Endothelial cell of umbilical vein (primary cell): Measurements from ENCODE around the gene RBM47. TPM values are rescaled to one million over a fixed set of nuclear protein-coding genes. Genes with fewer than 3 reads are reported as not detected.

ENCODE experiments used
- BruUV-seq: library from RNA; stranded (reverse); fragments of 400-500 nt; replicated peaks from 2 replicates; lab custom pipeline; 2021; lab: Mats Ljungman, UMichigan
- CTCF ChIA-PET: fragments of 300-600, 350-600 bp; sonication (Branson Sonifier 250); formaldehyde crosslinking; loops from one replicate; lab custom pipeline; 2021; ENCODE audit warnings: antibody characterized with exemption, inconsistent platforms; lab: Charles Lee
- POLR2A ChIA-PET: fragments of 300-600, 350-600 bp; sonication (Branson Sonifier 250); formaldehyde crosslinking; loops from one replicate; lab custom pipeline; 2021; ENCODE audit warnings: antibody characterized with exemption, inconsistent platforms; lab: Charles Lee
- DNase-seq: peaks from one replicate; pipeline ENCODE4 v3.0.0-alpha.2; 2011; ENCODE audit warnings: low read depth, low spot score
- FAIRE-seq: peaks from 2 replicates; lab custom pipeline; 2011; peaks lifted over from hg19 to GRCh38; lab: Jason Lieb, UNC
- H2AFZ ChIP-seq: 2 replicates; pipeline ENCODE4 v1.6.0; 2012; ENCODE audit warnings: low read depth, low read length, control low read depth, inconsistent platforms
- H3K27ac ChIP-seq: 2 replicates; pipeline ENCODE4 v1.5.1; 2011; ENCODE audit warnings: low read depth, mild to moderate bottlenecking, control low read depth, low read length, moderate library complexity; ENCODE audit not compliant: insufficient read depth
- H3K27me3 ChIP-seq, 2 experiments: 2 replicates each; pipeline versions ENCODE4 v1.6.0 to v1.6.1; 2011; ENCODE audit warnings: low read length in 2 of 2, mixed read lengths in 1 of 2; ENCODE audit not compliant: control insufficient read depth in 2 of 2, insufficient read depth in 2 of 2
- H3K36me3 ChIP-seq, 2 experiments: 2 replicates in 1 of 2; 3 replicates in 1 of 2; pipeline ENCODE4 v1.5.1; 2011; ENCODE audit warnings: low read length in 2 of 2, mild to moderate bottlenecking in 1 of 2, moderate library complexity in 1 of 2; ENCODE audit not compliant: control insufficient read depth in 2 of 2, insufficient read depth in 2 of 2; ENCODE audit errors: extremely low read depth in 1 of 2
- H3K4me1 ChIP-seq: 3 replicates; pipeline ENCODE4 v1.5.1; 2011; ENCODE audit warnings: mild to moderate bottlenecking, low read length; ENCODE audit not compliant: control insufficient read depth, insufficient read depth; ENCODE audit errors: extremely low read depth
- H3K4me2 ChIP-seq: 2 replicates; pipeline ENCODE4 v1.6.1; 2011; ENCODE audit warnings: low read length, control low read depth, mixed read lengths; ENCODE audit not compliant: insufficient read depth
- H3K4me3 ChIP-seq, 3 experiments: fragments of 200-600 bp in 1 of 3; sonication (generic), shearing (Covaris generic) in 1 of 3; replicated peaks in 1 of 3; 2 replicates each; pipeline ENCODE4 v1.5.1; 2011 to 2016; ENCODE audit warnings: control low read depth in 3 of 3, low read length in 3 of 3, mild to moderate bottlenecking in 2 of 3, inconsistent platforms in 1 of 3, low read depth in 1 of 3, moderate library complexity in 1 of 3; ENCODE audit not compliant: insufficient read depth in 1 of 3
- H3K79me2 ChIP-seq: 2 replicates; pipeline ENCODE4 v1.6.0; 2012; ENCODE audit warnings: low read length, inconsistent platforms; ENCODE audit not compliant: control insufficient read depth, insufficient read depth
- H3K9ac ChIP-seq: replicated peaks from 2 replicates; pipeline ENCODE3; 2011; ENCODE audit warnings: low read length, control low read depth; ENCODE audit not compliant: insufficient read depth; ENCODE audit errors: extremely low read depth
- H3K9me1 ChIP-seq: replicated peaks from 3 replicates; pipeline ENCODE4 v1.6.0; 2011; ENCODE audit warnings: mild to moderate bottlenecking, low read length; ENCODE audit not compliant: control insufficient read depth, insufficient read depth; ENCODE audit errors: extremely low read depth
- H3K9me3 ChIP-seq: replicated peaks from 2 replicates; pipeline ENCODE4 v1.5.1; 2012; ENCODE audit warnings: low read length, inconsistent platforms; ENCODE audit not compliant: control insufficient read depth, insufficient read depth
- H4K20me1 ChIP-seq: replicated peaks from 2 replicates; pipeline ENCODE3; 2011; ENCODE audit warnings: mild to moderate bottlenecking, low read length; ENCODE audit not compliant: control insufficient read depth, insufficient read depth; ENCODE audit errors: extremely low read depth
- EZH2 ChIP-seq: IDR thresholded peaks from 2 replicates; pipeline ENCODE4 v1.6.1; 2012; ENCODE audit warnings: borderline replicate concordance, low read depth, mild to moderate bottlenecking, moderate library complexity, low read length, inconsistent platforms; ENCODE audit not compliant: severe bottlenecking
- FOS ChIP-seq: IDR thresholded peaks from 2 replicates; pipeline ENCODE4 v1.6.1; 2011; ENCODE audit warnings: mild to moderate bottlenecking, low read length, moderate library complexity, borderline replicate concordance; ENCODE audit not compliant: insufficient read depth
- GATA2 ChIP-seq: IDR thresholded peaks from 2 replicates; pipeline ENCODE4 v1.7.0; 2011; ENCODE audit warnings: low read depth, mild to moderate bottlenecking, moderate library complexity, mixed read lengths, low read length; ENCODE audit not compliant: insufficient read length, insufficient read depth
- JUN ChIP-seq: IDR thresholded peaks from 2 replicates; pipeline ENCODE4 v1.6.1; 2011; ENCODE audit warnings: borderline replicate concordance, low read depth; ENCODE audit not compliant: insufficient read length, insufficient read depth
- MYC ChIP-seq: IDR thresholded peaks from one replicate; pipeline ENCODE4 v1.6.1; 2011; ENCODE audit warnings: mild to moderate bottlenecking, low read depth, low read length
- POLR2A ChIP-seq: IDR thresholded peaks from 2 replicates; pipeline ENCODE4 v1.6.1; 2012; ENCODE audit warnings: low read depth, mild to moderate bottlenecking, control low read depth, low read length
- POLR2AphosphoS5 ChIP-seq: IDR thresholded peaks from 2 replicates; pipeline ENCODE4 v1.6.1; 2012; ENCODE audit warnings: low read depth, mild to moderate bottlenecking, control low read depth, low read length, moderate library complexity; ENCODE audit not compliant: insufficient read depth
- dilution Hi-C: fragments of 300-500 bp; cut with MboI; formaldehyde crosslinking; loops from one replicate; pipeline ENCODE4 v1.15.0; 2019; ENCODE audit warnings: low sequenced_read_pairs; ENCODE audit not compliant: extremely low pct_ligation_motif_present
- intact Hi-C: fragments of 100-400 bp; cut with micrococcal nuclease; formaldehyde crosslinking; loops from one replicate; pipeline ENCODE4 v1.10.0; 2022
- polyA plus RNA-seq, 4 experiments: library from polyadenylated mRNA; depleted of rRNA in 3 of 4; stranded (reverse) in 3 of 4; unstranded in 1 of 4; fragments of >200 nt; gene quantifications; 2 replicates each; pipeline versions ENCODE4 v1.2.1 to v1.2.3, GENCODE V29; 2011 to 2012; ENCODE audit warnings: missing spikeins in 1 of 4
- total RNA-seq: library from RNA; stranded (reverse); gene quantifications from 2 replicates; pipeline ENCODE4 v1.2.3, GENCODE V29; 2021
- TF ChIP-seq, protein P1 (sequence below): IDR thresholded peaks from 2 replicates; pipeline ENCODE4 v1.6.1; 2011; ENCODE audit not compliant: insufficient read depth, insufficient read length
- TF ChIP-seq, protein P2 (sequence below), 2 donors: IDR thresholded peaks; 1 replicate in 1 of 2; 2 replicates in 1 of 2; pipeline ENCODE4 v1.5.1; 2011; ENCODE audit warnings: low read length in 2 of 2, mild to moderate bottlenecking in 2 of 2, moderate library complexity in 2 of 2, control low read depth in 1 of 2, inconsistent platforms in 1 of 2, low read depth in 1 of 2; ENCODE audit not compliant: insufficient read depth in 1 of 2; ENCODE audit errors: extremely low read depth in 1 of 2

RBM47 gene
- total and polyA plus RNA-seq, 2 donors (not counting 3 experiments of a cell fraction or from before 2014, with no cell fraction given), result not detected

DNA sequence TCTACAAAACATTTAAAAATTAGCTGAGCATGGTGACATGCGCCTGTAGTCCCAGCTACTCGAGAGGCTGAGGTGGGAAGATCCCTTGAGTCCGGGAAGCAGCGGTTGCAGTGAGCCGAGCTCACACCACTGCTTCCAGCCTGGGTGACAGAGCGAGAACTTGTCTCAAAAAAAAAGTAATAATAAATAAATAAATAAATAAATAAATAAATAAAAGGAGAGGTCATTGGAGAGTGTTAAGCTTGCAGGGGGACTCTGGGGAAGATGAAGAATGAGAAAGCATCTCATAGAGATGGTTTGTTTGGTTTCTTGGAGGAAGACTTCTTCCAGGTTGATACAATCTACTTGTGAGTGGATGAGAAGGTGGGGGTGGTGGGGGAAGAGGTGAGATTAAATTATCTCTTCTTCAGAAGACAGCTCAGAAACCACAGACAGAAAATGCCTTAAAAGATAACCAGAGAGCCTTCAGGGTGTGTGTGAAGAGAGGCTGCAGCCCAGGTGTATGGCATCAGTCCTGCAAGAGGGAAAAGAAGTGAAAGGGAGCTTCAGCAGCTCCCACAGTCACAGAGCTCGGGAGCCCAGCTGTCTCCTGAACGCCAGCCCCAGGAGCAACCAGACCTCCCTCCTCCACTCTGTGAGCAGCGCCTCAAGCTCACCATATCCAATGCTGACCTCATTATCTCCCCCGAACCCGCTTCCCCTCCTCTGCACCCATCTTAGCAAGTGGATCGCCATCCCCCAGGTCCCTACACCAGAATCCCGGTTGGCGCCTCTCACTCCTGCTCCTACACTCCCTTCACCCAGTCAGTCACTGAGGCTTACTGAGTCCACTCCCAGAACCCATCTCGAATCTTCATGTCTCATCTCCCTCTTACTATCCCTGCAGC is 48.2 kb downstream of the RBM47 start:
- peaks cover 6% of the 10 kb centered on the region for H3K4me1 ChIP-seq
- no peaks in the 10 kb centered on the region for H3K9me1 ChIP-seq
- H3K4me2 ChIP-seq, result no peak overlapping the region
- FAIRE-seq, result no peak
- CTCF ChIA-PET, result no interaction called here
- no peak overlapping the region for H3K4me3 ChIP-seq
- H3K79me2 ChIP-seq, result no peaks in the 10 kb centered on the region
- POLR2A ChIA-PET, result no interaction called here
- H3K27me3 ChIP-seq, result peaks cover 3 to 4% of the 10 kb centered on the region in 2 experiments
- no peak for DNase-seq
- H3K27ac ChIP-seq, result no peak overlapping the region
- no TSS peak for BruUV-seq
- no peaks in the 10 kb centered on the region for H4K20me1 ChIP-seq
- H3K9me3 ChIP-seq, result no peaks in the 10 kb centered on the region
- no peak for TF ChIP-seq POLR2A
- no peak for TF ChIP-seq FOS
- TF ChIP-seq, protein P1, sequence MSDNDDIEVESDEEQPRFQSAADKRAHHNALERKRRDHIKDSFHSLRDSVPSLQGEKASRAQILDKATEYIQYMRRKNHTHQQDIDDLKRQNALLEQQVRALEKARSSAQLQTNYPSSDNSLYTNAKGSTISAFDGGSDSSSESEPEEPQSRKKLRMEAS, result no peak
- TF ChIP-seq MYC, result no peak
- TF ChIP-seq GATA2, result no peak
- TF ChIP-seq, protein P2, sequence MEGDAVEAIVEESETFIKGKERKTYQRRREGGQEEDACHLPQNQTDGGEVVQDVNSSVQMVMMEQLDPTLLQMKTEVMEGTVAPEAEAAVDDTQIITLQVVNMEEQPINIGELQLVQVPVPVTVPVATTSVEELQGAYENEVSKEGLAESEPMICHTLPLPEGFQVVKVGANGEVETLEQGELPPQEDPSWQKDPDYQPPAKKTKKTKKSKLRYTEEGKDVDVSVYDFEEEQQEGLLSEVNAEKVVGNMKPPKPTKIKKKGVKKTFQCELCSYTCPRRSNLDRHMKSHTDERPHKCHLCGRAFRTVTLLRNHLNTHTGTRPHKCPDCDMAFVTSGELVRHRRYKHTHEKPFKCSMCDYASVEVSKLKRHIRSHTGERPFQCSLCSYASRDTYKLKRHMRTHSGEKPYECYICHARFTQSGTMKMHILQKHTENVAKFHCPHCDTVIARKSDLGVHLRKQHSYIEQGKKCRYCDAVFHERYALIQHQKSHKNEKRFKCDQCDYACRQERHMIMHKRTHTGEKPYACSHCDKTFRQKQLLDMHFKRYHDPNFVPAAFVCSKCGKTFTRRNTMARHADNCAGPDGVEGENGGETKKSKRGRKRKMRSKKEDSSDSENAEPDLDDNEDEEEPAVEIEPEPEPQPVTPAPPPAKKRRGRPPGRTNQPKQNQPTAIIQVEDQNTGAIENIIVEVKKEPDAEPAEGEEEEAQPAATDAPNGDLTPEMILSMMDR (IDR thresholded peaks at IDR 0.05; ENCODE audit: extremely low read depth in 1 of 2, insufficient read depth in 1 of 2, low read depth in 1 of 2, low read length in 2 of 2), result no peak
- no peak for TF ChIP-seq POLR2AphosphoS5
- TF ChIP-seq EZH2, result no peak
- no peak for TF ChIP-seq JUN
- H3K9ac ChIP-seq, result no peak overlapping the region
- dilution Hi-C loops (no loop called here), intact Hi-C loops (no loop called here)
- no peak overlapping the region for H2AFZ ChIP-seq
- no peaks in the 10 kb centered on the region for H3K36me3 ChIP-seq
